ENCODE results near the gene SAMD11. TPM values are rescaled to one million over a fixed set of nuclear protein-coding genes. Genes with fewer than 3 reads are reported as not detected.

SAMD11 gene
- total RNA-seq, 1 donor from 2014 or later: 0.52 TPM

DNA sequence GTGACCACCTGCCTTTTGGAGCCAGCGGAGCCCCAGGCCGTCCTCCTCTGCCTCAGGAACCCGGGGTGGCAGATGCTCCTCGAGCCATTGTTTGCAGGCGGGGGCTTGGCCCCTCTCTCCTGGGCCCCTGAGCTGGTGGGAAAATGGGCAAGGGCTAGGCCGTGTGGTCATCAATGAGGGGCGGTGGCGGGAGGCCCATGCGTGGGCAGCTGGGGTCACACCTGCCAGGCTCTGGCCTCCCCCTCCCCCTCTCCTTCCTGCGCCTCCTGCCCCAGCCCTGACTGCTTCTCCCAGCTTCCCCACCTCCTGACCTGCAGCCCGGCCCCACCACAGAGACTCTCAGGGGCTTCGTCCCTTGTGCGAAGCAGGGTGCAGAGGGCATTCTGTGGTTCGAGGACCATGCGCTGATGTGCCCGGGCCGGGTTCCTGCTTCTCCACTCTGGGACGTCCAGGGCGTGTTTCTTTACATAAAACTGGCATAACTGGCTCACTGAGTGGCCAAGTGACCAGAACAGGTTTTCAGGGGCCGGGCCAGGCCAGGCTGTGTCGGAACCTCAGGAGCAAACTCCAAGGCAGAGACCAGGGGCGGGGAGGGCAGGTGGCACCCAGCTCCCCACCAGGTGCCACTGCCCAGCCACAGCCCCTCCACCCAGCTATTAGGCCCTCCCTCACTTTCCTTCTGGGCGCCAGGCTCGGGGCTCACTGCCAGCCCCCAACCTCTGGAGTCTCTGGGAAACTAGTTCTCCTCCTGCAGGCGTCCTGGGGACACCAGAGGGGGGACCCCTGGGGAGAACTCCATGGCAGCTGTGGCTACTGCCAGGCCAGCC, 9.3 kb downstream of the SAMD11 start:
- peak; percentile 75 for ATAC-seq

DNA sequence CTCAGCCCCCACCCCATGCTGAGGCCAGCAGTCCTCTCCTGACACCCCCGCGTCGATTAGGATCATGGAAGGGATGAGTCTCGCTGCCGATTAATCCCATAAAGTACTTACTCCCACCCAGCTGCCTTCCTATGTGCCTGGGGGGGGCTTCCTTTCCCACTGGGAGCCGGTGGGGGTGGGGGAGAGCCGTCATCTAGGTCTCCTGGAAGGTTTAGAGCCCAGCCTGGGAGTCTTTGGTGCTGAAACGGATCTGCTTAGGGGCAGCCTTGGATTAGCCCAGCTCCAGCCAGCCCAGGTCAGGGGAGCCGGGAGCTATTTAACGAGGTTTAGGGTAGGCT, 9.8 kb downstream of the SAMD11 start:
- ATAC-seq: no peak

- no peak for ATAC-seq
Observed at GRCh38 chr1:934991-935750, 11.4 kb downstream of the SAMD11 start.

GRCh38 chr1:935751-936231, 12.1 kb downstream of the SAMD11 start:
- ATAC-seq: no peak

DNA sequence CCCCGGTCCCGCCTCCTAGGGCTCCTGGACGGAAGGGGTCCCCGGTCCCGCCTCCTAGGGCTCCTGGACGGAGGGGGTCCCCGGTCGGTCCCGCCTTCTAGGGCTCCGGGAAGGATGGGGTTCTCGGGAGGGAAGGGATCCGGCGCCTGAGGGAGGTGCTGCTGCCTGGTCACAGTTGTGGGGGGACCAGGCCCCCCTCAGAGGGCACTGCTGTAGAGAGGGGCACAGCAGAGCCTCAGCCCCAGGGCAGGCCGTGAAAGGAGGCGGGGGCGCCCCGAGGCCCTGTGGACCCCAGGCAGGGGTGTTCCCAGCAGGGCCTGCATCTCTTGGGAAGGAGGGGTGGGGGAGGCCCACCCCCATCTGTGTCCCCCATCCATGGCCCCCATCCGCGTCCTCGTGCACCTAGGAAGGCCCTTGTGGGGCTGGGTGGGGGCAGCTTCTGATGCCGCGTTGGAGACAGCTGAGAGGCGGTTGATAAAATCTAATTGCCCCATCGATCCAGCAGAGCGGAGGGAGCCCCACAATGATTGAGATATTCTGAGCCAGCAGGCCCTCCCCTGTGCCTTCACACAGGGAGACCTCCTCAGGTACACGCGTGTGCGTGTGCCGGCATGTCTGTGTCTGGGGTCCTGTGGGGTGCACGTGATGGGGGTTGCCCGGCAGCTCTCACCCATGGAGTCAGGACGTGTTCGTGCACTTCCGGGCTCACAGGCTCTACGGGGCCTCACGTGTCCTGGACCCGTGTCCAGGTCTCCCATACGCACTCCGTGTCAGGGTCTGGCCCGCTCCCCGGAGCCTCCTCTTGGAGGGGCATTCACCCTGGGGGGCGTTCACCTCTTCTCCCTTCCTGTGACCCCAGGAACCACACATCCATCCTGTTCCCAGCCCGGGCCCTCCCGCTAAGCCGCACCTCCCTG, 12.9 kb downstream of the SAMD11 start:
- ATAC-seq: no peak

DNA sequence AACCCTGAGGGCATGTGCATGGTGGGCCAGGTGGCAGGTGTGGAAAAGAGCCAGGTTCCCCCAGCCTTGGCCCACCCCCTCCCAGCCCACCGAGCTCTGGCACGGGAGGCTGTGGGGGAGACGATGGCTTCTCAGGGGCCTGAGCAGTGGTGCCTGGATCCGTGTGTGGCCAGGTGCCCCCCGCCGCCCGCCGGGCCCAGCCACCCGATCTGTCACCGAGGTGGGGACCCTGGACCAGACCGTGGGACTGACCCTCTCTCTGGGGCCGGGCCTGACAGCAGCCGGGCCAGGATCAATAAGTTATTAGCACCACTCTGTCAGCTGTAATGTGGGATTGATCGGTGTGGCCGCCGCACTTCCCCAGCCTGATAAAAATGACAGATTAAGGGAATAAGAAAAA, 13.8 kb downstream of the SAMD11 start:
- no peak for ATAC-seq

GRCh38 chr1:938088-938683, 14.5 kb downstream of the SAMD11 start:
- ATAC-seq: peak; percentile 56

DNA sequence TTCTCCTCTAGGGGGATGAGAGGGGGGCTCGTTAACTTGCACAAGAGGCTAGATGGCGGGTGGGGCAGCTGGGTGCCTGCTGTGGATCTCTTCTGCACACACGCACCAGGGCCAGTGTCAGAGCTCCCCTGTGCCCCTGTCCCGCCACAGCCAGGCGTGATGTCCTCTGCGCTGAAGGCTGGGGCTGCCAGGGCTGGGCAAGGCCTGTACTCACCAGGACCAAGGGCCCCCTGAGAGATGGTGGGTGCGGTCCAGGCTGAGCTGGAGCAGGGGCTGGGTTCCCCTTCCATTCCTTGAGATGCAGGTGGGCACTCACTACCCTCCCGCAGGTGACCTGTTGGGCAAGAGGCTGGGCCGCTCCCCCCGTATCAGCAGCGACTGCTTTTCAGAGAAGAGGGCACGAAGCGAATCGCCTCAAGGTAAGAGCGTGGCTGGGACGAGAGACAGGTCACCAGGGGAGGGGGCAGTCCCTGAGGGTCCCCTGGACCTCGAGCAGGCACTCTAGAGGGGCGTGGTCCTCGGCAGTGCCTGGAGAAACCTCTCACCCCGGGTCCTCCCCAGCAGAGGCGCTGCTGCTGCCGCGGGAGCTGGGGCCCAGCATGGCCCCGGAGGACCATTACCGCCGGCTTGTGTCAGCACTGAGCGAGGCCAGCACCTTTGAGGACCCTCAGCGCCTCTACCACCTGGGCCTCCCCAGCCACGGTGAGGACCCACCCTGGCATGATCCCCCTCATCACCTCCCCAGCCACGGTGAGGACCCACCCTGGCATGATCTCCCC, 15.2 kb downstream of the SAMD11 start:
- ATAC-seq: no peak

GRCh38 chr1:939511-940106, 15.9 kb downstream of the SAMD11 start:
- no peak for ATAC-seq

GRCh38 chr1:940107-941014, 16.6 kb downstream of the SAMD11 start:
- ATAC-seq: no peak

- no peak for ATAC-seq
Observed at GRCh38 chr1:941015-941587, 17.4 kb downstream of the SAMD11 start.

DNA sequence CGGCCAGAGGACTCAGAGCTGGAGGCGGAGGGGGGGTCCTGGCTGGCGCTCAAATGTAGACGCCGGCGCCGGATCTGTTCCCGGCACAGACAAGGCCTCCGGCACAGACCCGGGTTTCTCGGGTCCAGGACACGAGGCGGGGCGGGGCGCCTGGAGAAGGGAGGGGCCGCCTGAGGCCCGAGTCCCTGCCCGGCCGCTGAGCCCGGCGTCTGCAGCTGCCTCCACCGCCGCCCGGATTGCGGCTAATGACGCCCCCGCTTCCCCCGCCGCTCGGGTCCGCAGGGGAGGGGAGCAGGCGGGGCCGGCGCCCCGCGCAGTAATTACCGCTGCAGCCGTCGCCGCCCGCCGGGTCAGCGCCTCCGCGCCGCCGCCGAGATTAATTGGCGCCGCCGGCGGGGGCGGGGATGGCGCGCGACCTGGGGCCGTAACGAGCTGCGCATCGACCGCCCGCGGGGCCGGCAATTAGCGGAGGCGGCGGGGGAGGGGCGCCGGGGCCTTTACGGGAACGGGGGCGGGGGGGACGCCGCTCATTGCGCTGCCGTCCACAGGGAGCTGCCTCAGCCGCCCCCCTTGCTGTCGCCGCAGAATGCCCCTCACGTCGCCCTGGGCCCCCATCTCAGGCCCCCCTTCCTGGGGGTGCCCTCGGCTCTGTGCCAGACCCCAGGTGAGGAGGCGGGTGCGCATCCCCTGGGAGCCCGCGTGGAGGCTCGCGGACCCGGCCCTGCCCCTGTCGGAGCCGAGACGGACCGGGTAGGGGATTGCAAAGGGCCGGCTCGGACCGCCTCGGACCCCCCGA, 18.1 kb downstream of the SAMD11 start:
- peak; percentile 40 for ATAC-seq

GRCh38 chr1:942411-942821, 18.7 kb downstream of the SAMD11 start:
- peak; percentile 2 for ATAC-seq

- peak; percentile 1 for ATAC-seq
Observed at GRCh38 chr1:942864-943533, 19.3 kb downstream of the SAMD11 start.

GRCh38 chr1:943545-944340, 20.0 kb downstream of the SAMD11 start:
- ATAC-seq: no peak

GRCh38 chr1:944341-945325, 20.9 kb downstream of the SAMD11 start:
- no peak for ATAC-seq
